Duodenal mucosa (tissue), 2 donors: ENCODE data around the gene MTHFS.

Source experiments
- H3K27ac ChIP-seq: one replicate; pipeline ENCODE4 v1.7.0; 2013; ENCODE audit warnings: low read depth, low read length
- H3K27me3 ChIP-seq, 2 donors: one replicate each; pipeline ENCODE4 v1.7.0; 2013; ENCODE audit warnings: low read length in 2 of 2, control low read depth in 1 of 2; ENCODE audit not compliant: insufficient read depth in 2 of 2, control insufficient read depth in 1 of 2
- H3K36me3 ChIP-seq, 2 donors: one replicate each; pipeline ENCODE4 v1.7.0; 2013; ENCODE audit warnings: low read length in 2 of 2, control low read depth in 1 of 2; ENCODE audit not compliant: insufficient read depth in 2 of 2, control insufficient read depth in 1 of 2
- H3K4me1 ChIP-seq, 2 donors: one replicate each; pipeline ENCODE4 v1.7.0; 2013; ENCODE audit warnings: low read length in 2 of 2, control low read depth in 1 of 2; ENCODE audit not compliant: insufficient read depth in 2 of 2, control insufficient read depth in 1 of 2
- H3K4me3 ChIP-seq, 2 donors: one replicate each; pipeline ENCODE4 v1.7.0; 2013; ENCODE audit warnings: low read length in 2 of 2, low read depth in 1 of 2
- H3K9ac ChIP-seq, 2 donors: one replicate each; pipeline ENCODE4 v1.7.0; 2013; ENCODE audit warnings: low read length in 2 of 2, low read depth in 1 of 2
- H3K9me3 ChIP-seq, 2 donors: one replicate each; pipeline ENCODE4 v1.7.0; 2013; ENCODE audit warnings: low read length in 2 of 2, control low read depth in 1 of 2; ENCODE audit not compliant: control insufficient read depth in 1 of 2

Gene MTHFS

GRCh38 chr15:79881254-79881653 is 15.6 kb downstream of the MTHFS start:
- no peaks in the 10 kb centered on the region for H3K27me3 ChIP-seq
- peaks cover 33 to 61% of the 10 kb centered on the region in 2 donors for H3K36me3 ChIP-seq
- peaks cover 0 to 9% of the 10 kb centered on the region in 2 donors for H3K4me1 ChIP-seq
- peaks cover 14 to 15% of the 10 kb centered on the region in 2 donors for H3K9me3 ChIP-seq
- H3K4me3 ChIP-seq = no peak overlapping the region
- H3K27ac ChIP-seq = no peak overlapping the region
- H3K9ac ChIP-seq = no peak overlapping the region

DNA sequence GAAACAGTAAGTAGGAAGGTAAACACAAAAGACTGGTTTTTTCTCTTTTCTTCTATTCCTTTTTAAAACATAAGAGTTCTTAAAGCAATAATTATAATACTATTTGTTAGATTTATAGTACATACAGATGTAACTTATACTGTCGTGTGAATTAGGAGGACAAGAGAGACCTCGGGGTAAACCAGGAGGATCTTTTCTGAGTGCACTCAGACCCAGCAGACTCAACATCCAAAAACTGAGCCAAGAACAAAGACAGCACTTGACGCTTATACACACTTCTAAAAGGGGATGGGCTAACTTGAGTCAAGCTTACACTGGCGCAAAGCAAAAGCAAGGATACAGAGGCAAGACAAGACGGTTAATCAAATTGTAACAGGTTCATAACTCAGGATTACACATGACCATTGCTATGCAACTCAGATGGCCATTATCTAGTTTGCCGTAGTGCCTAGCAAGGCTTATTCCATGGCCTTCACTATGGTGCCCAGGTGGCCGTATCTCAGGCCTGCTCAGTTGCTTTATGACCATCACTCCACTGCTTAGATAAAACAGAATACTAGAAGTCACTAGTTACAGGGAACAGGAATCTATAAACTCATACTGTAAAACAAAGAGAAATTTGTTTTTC is 18.6 kb downstream of the MTHFS start:
- Histone ChIP-seq H3K4me3 (no peak overlapping the region), H3K27ac (no peak overlapping the region), H3K9ac (no peak overlapping the region), H3K4me1 (no peaks in the 10 kb centered on the region), H3K9me3 (peaks cover 20% of the 10 kb centered on the region in 2 donors), H3K27me3 (no peaks in the 10 kb centered on the region), H3K36me3 (peaks cover 24 to 75% of the 10 kb centered on the region in 2 donors)

DNA sequence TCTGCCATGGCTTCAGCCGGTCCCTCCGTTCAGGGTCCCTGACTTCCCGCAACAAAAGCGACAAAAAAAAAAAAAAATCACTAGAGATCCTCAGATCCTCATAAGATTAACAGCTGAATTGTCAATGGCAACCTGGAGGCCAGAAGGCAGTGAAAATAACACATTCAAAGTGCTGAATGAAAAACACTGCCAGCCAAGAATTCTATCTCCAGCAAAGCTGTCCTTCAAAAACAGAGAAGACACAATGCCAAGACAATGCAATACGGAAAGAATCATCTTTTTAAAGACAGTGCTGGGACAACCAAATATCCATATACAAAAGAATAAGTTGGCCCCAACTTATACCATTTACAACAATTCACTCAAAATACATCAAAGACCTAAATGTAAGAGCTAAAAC is 21.6 kb downstream of the MTHFS start:
- Histone ChIP-seq H3K9ac (no peak overlapping the region), H3K36me3 (peaks cover 24 to 65% of the 10 kb centered on the region in 2 donors), H3K4me1 (peaks cover 0 to 4% of the 10 kb centered on the region in 2 donors), H3K9me3 (peaks cover 20% of the 10 kb centered on the region in 2 donors), H3K4me3 (no peak overlapping the region), H3K27me3 (no peaks in the 10 kb centered on the region), H3K27ac (no peak overlapping the region)

DNA sequence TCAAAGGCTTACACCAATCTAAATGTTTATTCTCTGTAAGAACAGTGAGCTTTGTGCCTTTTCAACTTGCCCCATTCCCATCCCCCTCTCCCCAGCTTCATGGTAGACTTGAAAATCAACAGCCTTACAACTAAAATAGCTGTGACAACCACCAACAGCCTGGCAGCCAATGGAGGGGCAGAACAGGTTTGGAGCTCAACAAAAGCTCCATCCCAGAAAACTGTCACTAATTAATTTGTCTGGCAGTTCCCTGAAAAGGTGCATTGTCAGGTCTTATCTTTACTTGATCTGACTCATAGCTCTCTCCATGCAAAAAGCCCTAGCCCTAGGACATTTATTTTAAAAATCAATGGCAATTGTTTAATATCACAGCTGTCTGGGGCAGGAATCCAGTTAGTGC is 22.6 kb downstream of the MTHFS start:
- no peak overlapping the region for H3K27ac ChIP-seq
- peaks cover 24 to 57% of the 10 kb centered on the region in 2 donors for H3K36me3 ChIP-seq
- peaks cover 0 to 4% of the 10 kb centered on the region in 2 donors for H3K4me1 ChIP-seq
- H3K9ac ChIP-seq = no peak overlapping the region
- peaks cover 16 to 20% of the 10 kb centered on the region in 2 donors for H3K9me3 ChIP-seq
- H3K4me3 ChIP-seq = no peak overlapping the region
- no peaks in the 10 kb centered on the region for H3K27me3 ChIP-seq

DNA sequence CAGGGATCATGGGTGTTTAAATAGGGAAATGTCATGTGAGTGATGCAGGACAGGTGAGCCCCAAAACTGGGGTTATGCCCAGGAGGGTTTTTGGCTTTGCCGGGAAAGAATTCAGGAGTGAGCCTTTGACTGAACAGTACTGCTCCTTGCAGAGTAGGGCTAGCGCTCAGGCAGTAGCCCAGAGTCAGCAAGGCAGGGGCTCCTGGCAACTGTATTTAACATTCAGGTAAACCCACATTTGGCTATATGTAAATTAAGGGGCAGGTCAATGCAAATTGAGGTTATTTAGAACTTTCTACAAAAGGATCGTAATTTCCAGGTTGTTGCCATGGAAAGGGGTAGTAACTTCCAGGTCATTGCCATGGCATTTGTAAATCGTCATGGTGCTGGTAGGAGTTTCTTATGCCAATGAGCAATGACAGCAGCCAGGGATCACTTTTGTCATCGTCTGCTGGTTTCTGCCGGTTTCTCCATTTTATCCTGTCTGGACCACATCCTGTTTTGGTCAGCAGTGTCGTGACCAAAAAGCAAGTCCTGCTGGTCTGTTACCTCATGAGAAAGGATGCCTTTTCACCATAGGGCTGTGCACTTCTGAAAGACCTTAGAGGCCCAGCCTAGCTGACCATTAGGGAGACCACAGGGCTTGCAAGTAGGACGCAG is 24.3 kb downstream of the MTHFS start:
- no peak overlapping the region for H3K4me3 ChIP-seq
- H3K9ac ChIP-seq = no peak overlapping the region
- H3K4me1 ChIP-seq = peaks cover 0 to 4% of the 10 kb centered on the region in 2 donors
- peaks cover 15 to 50% of the 10 kb centered on the region in 2 donors for H3K36me3 ChIP-seq
- no peaks in the 10 kb centered on the region for H3K27me3 ChIP-seq
- H3K9me3 ChIP-seq = peaks cover 6 to 8% of the 10 kb centered on the region in 2 donors
- no peak overlapping the region for H3K27ac ChIP-seq

- Histone ChIP-seq H3K4me1 (peaks cover 0 to 4% of the 10 kb centered on the region in 2 donors), H3K27ac (no peak overlapping the region), H3K27me3 (no peaks in the 10 kb centered on the region), H3K9me3 (no peaks in the 10 kb centered on the region), H3K36me3 (peaks cover 9 to 36% of the 10 kb centered on the region in 2 donors), H3K9ac (no peak overlapping the region), H3K4me3 (no peak overlapping the region)
Observed at GRCh38 chr15:79868554-79868953, 28.3 kb downstream of the MTHFS start.

DNA sequence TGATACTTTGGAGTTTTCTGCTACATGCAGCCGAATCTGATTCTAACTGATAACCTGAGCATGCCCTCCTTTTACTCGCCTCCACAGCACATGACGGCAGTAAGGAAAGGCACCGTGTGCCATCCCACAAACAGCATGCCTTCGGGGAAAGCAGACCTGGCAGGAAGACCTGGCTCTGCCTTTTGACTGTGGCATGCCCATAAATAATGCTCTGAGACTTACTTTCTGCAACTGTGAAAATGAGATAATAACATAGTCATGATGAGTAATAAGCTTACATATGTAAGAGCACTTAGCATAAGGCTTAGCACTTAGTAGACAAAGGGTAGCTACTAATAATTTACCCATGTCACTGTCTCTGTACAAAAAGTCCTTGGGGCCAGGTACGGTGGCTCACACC is 32.9 kb downstream of the MTHFS start:
- Histone ChIP-seq H3K27ac (no peak overlapping the region), H3K4me3 (no peak overlapping the region), H3K9ac (no peak overlapping the region), H3K27me3 (no peaks in the 10 kb centered on the region), H3K36me3 (peaks cover 0 to 28% of the 10 kb centered on the region in 2 donors), H3K9me3 (no peaks in the 10 kb centered on the region), H3K4me1 (peaks cover 0 to 20% of the 10 kb centered on the region in 2 donors)

DNA sequence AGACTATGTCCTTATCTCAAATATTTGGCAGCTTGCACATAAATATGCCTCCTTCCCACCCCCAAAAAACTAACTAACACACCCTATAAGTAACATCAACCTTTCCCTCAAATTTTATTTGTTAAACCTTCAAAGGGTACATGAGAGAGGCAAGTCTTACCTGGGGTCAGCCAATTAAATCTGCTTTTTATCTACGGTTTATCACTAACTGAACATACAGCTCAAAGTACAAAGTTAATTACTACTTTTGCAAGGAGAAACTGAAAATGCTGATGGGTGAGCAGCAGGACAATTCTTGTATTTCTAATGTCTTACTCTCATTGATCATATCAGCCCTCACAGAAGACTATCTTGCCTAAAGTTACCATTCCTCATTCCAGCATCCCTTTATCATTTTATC is 34.6 kb downstream of the MTHFS start:
- H3K27me3 ChIP-seq = no peaks in the 10 kb centered on the region
- H3K9ac ChIP-seq = no peak overlapping the region
- H3K36me3 ChIP-seq = peaks cover 0 to 23% of the 10 kb centered on the region in 2 donors
- H3K4me1 ChIP-seq = peaks cover 0 to 24% of the 10 kb centered on the region in 2 donors
- no peaks in the 10 kb centered on the region for H3K9me3 ChIP-seq
- no peak overlapping the region for H3K27ac ChIP-seq
- H3K4me3 ChIP-seq = no peak overlapping the region

DNA sequence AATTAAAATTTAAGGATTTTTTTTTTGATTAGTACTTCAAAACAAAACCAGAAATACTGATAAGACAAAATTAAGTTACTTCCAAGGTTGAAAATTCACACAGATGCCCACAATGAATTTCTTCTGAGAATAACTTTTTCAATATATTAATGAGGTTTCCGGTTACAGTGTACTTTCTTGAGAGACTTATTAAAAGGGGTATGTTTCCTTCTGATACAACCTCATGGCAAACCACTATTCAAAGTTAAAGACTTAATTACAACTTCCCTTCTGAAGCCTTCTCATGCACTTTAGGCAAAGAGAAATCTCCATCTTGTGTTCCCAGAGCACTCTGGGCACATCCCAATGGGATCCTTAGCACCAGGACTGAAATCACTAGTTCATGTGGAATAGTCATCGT is 36.2 kb downstream of the MTHFS start:
- peaks cover 0 to 24% of the 10 kb centered on the region in 2 donors for H3K4me1 ChIP-seq
- H3K9ac ChIP-seq = no peak overlapping the region
- H3K27ac ChIP-seq = no peak overlapping the region
- no peak overlapping the region for H3K4me3 ChIP-seq
- H3K9me3 ChIP-seq = no peaks in the 10 kb centered on the region
- H3K36me3 ChIP-seq = peaks cover 0 to 15% of the 10 kb centered on the region in 2 donors
- H3K27me3 ChIP-seq = no peaks in the 10 kb centered on the region

- Histone ChIP-seq H3K9ac (no peak overlapping the region), H3K27ac (no peak overlapping the region), H3K9me3 (no peaks in the 10 kb centered on the region), H3K4me1 (peaks cover 0 to 27% of the 10 kb centered on the region in 2 donors), H3K4me3 (no peak overlapping the region), H3K36me3 (peaks cover 6 to 10% of the 10 kb centered on the region in 2 donors), H3K27me3 (no peaks in the 10 kb centered on the region)
Observed at GRCh38 chr15:79858469-79858868, 38.3 kb downstream of the MTHFS start.
